T-helper 2 cell treated with Interferon-gamma antibody and Interleukin-4, amounts not matched to agents 100 ng/mL and 5 ng/mL, for 36 hours (primary cell): ENCODE results near the gene OR12D3. TPM values are rescaled to one million over a fixed set of nuclear protein-coding genes. Genes with fewer than 3 reads are reported as not detected.
"Not testable (repeated sequence)": the region's sequence is repeated elsewhere in the genome, so short reads cannot be mapped to it uniquely, and the experiment has no call there.

Source experiments
- intact Hi-C: fragments of 100-400 bp; cut with micrococcal nuclease; formaldehyde crosslinking; loops from one replicate; pipeline ENCODE4 v1.15.1; 2023
- total RNA-seq: library from RNA; stranded (reverse); gene quantifications from 2 replicates; pipeline ENCODE4 v1.2.3, GENCODE V29; 2022

OR12D3 gene, protein sequence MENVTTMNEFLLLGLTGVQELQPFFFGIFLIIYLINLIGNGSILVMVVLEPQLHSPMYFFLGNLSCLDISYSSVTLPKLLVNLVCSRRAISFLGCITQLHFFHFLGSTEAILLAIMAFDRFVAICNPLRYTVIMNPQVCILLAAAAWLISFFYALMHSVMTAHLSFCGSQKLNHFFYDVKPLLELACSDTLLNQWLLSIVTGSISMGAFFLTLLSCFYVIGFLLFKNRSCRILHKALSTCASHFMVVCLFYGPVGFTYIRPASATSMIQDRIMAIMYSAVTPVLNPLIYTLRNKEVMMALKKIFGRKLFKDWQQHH
- total RNA-seq: not detected in 2 replicates

DNA sequence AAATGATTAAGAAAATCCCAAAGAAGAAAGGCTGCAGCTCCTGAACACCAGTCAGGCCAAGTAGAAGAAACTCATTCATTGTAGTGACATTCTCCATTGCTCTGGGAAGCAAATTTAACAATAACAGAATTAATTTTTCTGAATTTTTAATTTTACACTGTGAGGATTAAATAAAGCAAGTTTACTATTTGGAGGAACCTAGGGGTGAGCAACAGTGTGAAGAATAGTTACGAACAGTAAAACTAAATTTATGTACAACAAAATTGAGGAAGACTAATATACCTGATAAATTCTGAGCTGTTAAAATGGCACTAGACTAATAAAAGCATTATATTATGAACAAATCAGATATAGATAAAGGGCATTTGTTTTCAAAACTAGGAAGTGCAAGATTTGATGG, at the start of gene OR12D3:
TSS of gene OR12D3 (minus strand) at position 101 of the 400 bp plus-strand sequence. CDS start at position 97, 4 bp downstream.
- intact Hi-C loops: no loop called here

DNA sequence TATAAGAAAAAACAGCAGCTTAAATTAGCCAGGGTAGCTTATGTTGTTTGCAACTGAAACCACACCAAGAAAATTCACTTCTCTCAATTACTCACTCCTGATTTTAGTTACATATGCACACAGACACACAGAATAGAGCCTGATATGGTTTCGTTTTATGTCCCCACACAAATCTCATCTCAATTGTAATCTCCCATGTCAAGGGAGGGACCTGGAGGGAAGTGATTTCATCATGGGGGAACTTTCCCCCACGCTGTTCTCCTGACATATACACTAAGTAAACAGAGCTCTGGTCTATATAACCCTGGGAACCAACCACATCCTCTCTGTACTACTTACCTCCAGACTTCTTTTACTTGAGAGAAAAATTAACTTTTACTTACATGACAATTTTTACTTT, 49.5 kb upstream of the OR12D3 start:
- intact Hi-C loops: no loop called here

DNA sequence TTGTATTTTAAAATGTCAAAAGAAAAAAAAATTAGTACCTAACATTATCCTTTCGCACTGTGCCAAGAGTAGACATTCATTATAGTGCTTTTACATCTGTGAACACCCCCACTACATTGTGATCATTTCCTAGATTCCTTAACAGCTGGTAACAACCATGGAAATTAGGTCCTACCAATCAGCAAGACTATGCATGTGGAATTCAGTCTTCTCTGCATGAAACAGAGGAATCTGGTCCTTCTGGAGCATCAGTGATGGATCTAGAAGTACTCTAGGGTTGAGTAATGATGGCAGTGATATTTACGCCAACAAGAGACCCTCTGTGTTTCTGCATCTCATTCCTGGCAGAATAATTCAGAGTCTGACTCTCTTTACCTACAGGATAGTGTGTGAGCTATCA, 49.1 kb upstream of the OR12D3 start:
- intact Hi-C loops: no loop called here

DNA sequence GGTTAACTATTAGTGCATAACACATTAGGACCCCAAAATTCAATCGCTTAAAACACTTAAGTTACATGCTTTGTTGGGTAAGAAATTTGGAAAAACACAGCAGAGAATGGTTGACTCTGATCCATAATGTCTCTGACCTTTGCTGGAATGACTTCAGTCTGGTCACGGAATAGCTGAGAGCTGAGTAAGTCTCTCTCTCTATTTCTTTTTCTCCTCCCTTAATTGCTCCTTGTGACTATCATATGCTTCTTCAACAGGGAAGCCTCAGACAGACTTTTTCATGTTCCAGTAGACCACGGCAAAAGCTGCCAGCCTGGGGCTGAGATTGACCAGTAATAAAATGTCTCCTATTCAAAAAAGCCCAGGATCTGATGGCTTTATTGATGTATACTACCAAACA, 44.4 kb upstream of the OR12D3 start:
- intact Hi-C loops: no loop called here

DNA sequence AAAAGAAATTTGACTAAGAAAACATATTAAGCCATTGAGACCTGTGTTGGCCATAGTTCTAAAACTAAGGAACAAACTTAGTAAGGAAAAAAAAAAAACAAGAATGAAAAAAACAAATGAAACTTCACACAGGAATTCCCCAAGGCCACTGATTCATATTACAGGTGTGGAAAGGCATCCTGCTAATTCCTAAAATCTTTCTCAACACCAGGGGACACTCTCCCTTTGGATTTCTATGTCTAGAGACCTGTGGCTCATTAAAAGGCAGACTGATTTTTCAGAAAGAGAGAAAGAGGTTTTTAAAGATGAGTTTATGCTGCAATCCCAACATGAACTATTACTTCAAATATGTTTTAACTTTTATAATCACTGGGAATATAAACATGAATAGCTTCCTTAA, 39.5 kb upstream of the OR12D3 start, which contains the start of gene OR12D1:
TSS of gene OR12D1 (plus strand) at position 341 of the 400 bp plus-strand sequence.
- intact Hi-C loops: no loop called here

DNA sequence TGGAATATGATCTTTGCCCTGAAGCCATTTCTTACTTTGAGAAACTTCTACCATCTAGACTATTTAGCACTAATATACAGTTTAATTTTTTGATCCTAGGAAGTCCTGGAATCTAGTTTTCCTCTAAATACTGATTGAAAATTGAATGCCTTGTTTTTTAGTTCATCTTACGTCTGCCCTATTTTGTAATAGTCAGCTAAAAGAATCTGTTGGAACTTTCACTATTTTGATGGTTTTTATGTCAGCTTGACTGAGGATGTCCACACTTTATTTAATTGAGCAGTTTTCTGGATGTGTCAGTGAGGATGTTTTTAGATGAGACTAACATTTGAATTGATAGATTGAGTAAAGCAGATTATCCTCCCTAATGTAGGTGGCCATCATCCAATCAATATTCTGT, 28.7 kb upstream of the OR12D3 start:
- intact Hi-C loops: no loop called here

DNA sequence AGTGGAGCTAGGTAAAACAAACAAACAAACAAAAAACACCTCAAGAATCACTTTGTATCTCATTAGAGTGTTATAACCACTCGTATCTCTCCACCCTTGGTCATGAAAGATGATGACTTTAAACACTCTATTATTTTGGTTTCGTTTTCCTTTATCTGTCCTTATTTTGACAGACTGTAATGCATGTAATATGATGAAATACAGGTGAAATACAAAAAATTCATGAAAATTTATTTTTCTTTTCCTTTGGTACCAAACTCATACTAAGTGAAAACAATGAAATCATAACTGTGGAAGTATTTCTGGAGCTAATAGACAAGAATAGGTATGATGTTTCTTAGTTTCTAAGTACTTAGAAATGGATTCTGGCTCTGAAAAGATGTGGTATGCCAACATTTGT, 24.4 kb upstream of the OR12D3 start:
- intact Hi-C loops: no loop called here

DNA sequence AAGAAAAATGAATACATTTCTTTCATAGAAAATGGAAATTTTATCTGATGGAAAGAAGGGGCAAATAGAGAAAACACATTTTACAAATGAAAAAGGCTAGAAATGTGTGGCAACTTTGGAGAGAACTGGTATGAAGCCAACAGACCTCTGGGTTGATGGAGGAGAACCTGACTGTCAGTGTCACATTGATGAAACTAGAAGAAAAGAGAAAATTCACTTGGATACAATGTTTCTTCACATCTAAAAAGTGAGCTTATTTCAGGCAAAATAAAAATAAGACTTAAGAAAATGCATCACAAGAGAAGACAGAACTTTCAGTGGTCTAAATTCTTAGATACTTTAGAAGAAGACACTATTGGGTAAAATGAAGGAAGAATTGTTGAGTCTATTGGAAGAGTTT, 20.2 kb upstream of the OR12D3 start, which contains the start of gene OR12D2:
TSS of gene OR12D2 (plus strand) at position 301 of the 400 bp plus-strand sequence. CDS start 1,069 bp downstream, outside the sequence.
- intact Hi-C loops: no loop called here

DNA sequence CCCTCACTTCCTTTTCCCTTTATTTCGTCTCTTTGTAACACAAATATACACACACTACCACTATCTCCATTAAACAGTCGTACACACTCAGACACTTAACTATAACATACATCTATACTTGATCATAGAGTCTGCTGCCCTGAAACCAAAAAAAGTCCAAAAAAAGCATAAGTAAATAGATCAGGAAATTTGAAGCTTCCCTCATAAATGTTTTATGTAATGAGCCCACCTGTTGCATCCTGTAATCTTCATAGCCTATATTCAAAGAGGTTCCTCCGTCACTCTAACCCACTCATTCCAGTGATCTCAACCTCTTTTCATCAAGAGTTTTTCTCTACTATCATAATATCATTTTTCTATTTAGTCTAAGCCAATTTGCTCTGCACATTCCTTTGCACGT, 13.4 kb upstream of the OR12D3 start:
- intact Hi-C loops: no loop called here

DNA sequence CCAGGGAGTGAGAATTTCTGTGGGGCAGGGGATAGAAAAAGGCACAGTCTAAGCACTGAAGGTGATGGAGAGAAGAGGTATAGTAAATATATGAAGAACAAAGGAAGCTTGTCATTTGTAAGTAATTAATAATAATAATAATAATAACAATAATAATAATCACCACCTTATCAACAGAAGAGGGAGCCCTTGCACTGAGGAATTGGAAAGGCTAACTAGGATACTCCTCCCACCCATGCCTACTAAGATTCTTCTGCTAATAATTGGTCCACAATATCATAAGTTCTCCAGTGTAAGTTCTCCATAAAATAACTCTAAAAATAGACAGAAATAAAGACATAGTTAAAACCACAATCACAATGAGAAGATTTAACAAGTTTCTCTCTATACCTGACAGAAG, 912 bp upstream of the OR12D3 start:
- intact Hi-C loops: no loop called here

DNA sequence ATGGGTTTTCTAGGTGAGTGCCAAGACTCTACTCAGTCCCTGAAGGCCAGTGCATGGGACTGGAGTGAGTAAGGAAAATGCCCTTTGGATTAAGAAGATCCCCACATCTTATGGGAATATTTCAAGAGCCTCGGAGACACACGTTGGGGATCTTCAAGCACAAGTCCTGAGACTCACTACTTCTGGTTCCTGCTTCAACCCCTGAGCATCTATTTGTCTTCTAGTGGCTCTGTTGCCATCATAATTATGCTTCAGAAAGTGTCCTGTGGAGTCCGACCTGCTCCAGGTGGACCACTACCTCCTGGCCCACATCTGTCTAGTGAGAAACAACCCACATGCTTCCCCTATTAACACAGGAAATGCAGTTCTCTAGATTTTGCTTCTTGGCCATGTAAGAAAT, 6.3 kb downstream of the OR12D3 start, which contains the start of gene OR5V1:
TSS of gene OR5V1 (minus strand) at position 101 of the 400 bp plus-strand sequence. CDS start 12,670 bp downstream, outside the sequence.
- intact Hi-C loops: no loop called here

DNA sequence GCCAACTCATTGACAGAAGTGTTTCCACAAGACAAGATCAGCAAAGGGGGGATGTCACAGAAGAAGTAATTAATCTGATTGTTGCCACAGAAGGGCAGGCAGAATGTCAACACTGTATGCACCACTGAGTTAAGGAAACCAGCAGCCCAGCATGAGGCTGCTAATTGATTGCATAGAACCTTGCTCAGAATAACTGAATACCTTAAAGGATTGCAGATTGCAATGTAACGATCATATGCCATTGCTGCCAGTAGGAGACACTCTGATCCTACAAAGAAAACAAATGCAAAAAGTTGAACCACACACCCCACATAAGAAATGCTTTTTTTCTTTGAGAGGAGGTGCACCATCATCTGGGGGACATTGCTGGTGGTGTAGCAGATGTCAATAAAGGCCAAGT, 19.5 kb downstream of the OR12D3 start:
- intact Hi-C loops: no loop called here

DNA sequence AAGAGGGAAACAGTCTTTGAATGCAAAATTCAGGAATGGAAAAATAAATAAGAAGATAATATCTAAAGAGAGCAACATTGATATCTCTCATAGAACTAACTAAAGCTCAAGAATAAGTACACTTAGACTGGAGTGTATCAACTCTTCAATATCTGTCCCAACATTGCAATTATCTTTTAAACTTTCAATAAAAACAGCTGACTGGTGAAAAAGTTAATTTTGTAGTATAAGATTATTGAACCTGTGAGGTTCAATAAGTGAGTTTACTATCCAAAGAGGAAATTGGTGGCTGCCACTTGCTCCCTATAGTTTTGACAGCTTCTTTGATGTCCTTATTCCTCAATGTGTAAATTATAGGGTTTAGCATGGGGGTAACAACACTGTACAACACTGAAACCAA, 20.1 kb downstream of the OR12D3 start:
- intact Hi-C loops: no loop called here

DNA sequence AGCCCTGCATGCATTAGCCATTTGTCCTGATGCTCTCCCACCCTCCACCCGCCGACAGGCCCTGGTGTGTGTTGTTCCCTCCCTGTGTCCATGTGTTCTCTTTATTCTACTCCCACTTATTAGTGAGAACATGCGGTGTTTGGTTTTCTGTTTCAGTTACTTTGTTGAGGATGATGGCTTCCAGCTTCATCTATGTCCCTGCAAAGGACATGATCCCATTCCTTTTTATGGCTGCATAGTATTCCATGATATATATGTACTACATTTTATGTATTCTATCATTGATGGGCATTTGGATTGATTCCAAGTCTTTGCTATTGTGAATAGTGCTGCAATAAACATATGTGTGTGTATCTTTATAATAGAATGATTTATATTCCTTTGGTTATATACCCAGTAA, 25.7 kb downstream of the OR12D3 start:
- intact Hi-C loops: not testable (repeated sequence)

DNA sequence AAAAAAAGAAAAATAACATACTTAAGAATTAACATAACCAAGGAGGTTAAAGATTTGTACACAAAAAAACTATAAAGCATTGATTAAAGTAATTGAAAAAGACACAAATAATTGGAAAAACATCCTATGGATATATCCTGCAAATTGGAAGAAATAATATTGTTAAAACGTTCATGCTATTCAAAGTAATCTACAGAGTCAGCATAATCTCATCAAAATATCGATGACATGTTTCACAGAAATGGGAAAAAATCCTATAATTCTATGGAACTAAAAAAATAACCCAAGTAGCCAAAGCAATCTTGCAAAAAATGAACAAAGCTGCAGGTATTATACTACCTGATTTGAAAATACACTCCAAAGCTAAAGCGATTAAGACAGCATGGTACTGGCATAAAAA, 29.7 kb downstream of the OR12D3 start:
- intact Hi-C loops: no loop called here

DNA sequence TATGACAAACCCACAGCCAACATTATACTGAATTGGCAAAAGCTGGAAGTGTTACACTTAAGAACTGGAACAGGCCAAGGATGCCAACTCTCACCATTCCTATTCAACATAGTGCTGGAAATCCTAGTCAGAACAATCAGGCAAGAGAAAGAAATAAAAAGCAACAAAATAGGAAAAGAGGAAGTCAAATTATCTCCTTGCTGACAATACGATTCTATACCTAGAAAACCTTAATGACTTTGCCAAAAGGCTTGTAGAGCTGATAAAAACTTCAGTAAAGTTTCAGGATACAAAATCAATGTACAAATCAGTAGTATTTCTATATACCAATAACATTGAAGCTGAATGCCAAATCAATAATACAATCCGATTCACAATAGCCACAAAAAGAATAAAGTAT, 38.8 kb downstream of the OR12D3 start:
- intact Hi-C loops: no loop called here

DNA sequence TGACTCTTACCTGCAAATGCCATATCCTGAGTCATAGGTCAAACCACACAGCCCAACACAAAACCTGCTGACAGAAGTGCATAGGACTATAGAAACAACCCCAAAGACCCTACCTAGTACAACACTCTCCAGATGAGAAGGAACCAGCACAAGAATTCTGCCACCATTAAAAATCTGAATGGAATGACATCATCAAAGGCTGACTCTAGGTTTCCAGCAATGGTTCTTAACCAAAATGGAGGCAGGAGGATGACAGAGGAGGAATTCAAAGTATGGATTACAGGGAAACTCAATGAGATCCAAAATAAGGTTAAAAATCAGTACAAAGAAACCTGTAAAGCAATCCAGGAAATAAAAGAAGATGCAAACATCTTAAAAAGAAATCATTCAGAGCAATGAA, 42.4 kb downstream of the OR12D3 start:
- intact Hi-C loops: no loop called here

DNA sequence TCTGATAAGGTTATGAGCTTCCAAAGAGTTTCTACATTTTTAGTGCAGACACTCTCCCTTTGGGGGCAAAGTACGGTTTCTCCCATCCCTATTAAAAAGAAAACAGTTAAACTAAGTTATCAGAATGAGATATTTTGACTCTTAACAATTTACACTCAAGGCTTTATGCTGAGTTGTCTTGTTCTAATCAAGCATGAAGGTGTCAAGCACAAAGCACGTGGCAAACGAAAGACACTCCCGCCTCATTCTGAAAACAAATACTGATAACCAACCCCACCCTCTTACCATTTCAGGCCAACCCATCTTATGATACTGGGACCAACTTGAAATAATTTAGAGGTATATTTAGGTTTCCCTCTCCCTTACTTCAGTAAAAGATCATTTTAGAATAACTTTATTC, 49.3 kb downstream of the OR12D3 start:
- intact Hi-C loops: no loop called here

Other genes starting within 250 kb of the OR12D3 start
- gene OR2J2, start 204.4 kb downstream of the OR12D3 start, total RNA-seq: not detected in 2 replicates
- not detected in 2 replicates for gene OR14J1, start 73.6 kb downstream of the OR12D3 start, total RNA-seq
- not detected in 2 replicates for gene OR5V1, start 6.4 kb downstream of the OR12D3 start, total RNA-seq
- gene OR12D2, start 20.3 kb upstream of the OR12D3 start, total RNA-seq: not detected in 2 replicates
- not detected in 2 replicates for gene OR12D1, start 39.6 kb upstream of the OR12D3 start, total RNA-seq
- gene OR10C1, start 64.0 kb upstream of the OR12D3 start, total RNA-seq: not detected in 2 replicates
- not detected in 2 replicates for gene OR11A1, start 81.8 kb upstream of the OR12D3 start, total RNA-seq
- gene OR2H1, start 81.9 kb upstream of the OR12D3 start, total RNA-seq: not detected in 2 replicates
- gene MAS1L, start 112.7 kb upstream of the OR12D3 start, total RNA-seq: not detected in 2 replicates
- gene UBD, start 184.4 kb upstream of the OR12D3 start, total RNA-seq: 0.61 and 1.0 TPM in 2 replicates
- not detected in 2 replicates for gene OR2H2, start 209.8 kb upstream of the OR12D3 start, total RNA-seq